ENCODE measurements around the gene ZBTB48.

GRCh38 chr1:6632588-6633514 lies 53.1 kb downstream of the ZBTB48 start:
- TF ChIP-seq CTCF (IDR thresholded peaks at IDR 0.05; ENCODE audit: low read length) (no peak), EZH2 (optimal IDR thresholded peaks at IDR 0.05; ENCODE audit: low read depth, low read length) (no peak), EZH2phosphoT487 (IDR thresholded peaks at IDR 0.05; ENCODE audit: low read length) (no peak)

Measured in MM.1S (cell line).